ENCODE results near the gene PTPRB.

The PTPRB gene

GRCh38 chr12:70641691-70642090 lies 4.5 kb upstream of the PTPRB start:
- DNase-seq: no peak

- DNase-seq: no peak
Observed at GRCh38 chr12:70640901-70641300, 3.7 kb upstream of the PTPRB start.

- DNase-seq: no peak
Observed at GRCh38 chr12:70639535-70639934, 2.3 kb upstream of the PTPRB start.

- no peak for DNase-seq
Observed at GRCh38 chr12:70638639-70639360, 1.6 kb upstream of the PTPRB start.

- no peak for DNase-seq
Observed at GRCh38 chr12:70635755-70636154, 1.5 kb downstream of the PTPRB start.

GRCh38 chr12:70628701-70629480 lies 8.3 kb downstream of the PTPRB start:
- DNase-seq: no peak

DNA sequence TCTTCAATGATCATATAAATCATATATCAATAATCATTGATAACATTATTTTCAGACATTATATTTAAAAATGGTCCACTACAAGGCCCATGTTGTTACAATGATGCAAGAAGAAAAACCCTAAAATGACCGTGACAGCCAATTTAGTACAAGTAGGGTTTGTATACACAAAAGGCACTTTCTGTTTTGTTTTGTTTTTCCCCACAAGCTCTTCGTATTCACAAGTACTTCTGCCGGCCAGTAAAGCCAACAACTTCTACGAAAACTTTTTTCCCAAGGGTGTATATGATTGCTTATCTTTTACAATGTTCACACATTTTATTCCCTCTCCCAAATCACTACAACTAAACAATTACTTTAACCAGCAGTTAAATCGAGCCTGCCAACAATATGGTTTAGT lies 9.6 kb downstream of the PTPRB start:
- no peak for DNase-seq

DNA sequence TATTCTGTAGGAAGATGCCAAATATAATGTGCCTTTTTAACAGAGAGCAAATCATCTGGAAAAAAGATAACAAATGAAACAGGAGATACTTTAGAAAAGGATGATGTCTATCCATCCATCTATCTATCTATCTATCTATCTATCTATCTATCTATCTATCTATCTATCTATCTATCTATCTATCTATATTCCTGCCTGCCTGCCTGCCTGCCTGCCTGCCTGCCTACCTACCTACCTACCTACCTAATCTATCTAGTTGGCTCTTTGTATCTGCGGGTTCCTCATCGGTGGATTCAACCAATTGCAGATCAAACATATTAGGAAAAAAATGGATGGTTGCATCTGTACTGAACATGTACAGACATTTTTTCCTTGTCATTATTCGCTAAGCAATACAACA lies 11.0 kb downstream of the PTPRB start:
- DNase-seq: no peak

DNA sequence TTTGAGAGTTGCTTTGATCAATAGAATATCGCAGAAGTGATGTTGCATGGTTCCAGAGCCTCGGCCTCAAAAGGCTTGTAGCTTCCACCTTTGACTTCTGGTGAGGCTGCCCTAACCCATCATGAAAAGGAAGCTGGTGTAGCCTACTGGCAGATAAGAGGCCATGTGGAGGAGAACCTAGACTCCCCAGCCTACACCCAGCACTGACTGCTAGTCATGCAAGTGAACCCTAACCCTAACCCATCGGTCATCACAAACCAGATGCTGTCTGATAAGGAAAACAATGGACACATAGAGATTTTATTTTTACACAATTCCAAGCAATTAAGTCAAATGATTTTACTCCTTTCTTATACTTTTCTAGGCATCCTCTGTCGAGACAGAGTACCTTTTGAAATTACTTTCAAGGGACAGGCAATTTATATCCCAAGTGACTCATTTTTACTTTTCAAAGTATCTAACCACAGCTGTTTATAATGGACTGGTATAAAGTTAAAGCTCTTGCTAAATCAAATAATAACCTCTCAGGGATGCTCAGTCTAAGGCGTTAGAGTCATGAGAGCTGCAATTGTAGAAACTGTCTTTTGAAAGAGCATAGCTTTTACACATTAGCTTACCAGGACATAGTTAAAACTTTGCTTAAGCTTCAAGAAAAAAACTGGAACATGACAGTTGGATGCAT lies 17.6 kb downstream of the PTPRB start:
- no peak for DNase-seq

GRCh38 chr12:70618371-70618770 lies 18.9 kb downstream of the PTPRB start:
- no peak for DNase-seq

- no peak for DNase-seq
Observed at GRCh38 chr12:70617450-70617849, 19.8 kb downstream of the PTPRB start.

DNA sequence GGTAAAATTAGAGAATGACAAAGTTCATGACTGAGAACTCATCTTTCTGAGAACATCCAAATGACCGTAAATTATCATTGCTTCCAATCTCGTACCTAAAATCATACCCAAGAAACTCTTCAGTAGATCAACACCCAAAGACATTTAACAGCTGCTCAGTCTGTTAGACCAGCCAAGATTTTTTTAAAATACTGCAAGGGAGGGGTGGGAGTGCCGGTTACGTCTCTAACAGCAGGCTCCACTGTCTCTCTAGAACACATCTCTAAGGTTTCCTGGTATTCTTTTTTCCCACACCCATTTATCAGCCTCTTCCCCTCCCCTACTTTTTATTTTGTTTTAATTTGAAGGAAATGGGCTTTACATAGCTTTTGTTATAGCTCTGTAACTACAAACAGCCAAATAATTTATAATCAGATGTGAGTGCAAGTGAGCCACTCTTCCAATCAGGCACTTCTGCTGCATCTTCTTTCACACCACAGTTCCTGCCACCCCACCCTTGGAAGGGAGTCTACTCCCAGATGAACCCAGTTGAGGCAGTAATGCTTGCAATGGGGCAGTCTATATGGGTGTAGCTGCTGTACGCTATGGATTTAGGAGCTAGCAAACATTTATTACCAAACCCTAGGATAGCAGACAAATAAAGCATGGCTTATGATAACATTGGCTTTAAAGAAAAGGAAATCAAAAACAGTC lies 21.9 kb downstream of the PTPRB start:
- no peak for DNase-seq

- DNase-seq: no peak
Observed at GRCh38 chr12:70609739-70610491, 27.3 kb downstream of the PTPRB start.

- no peak for DNase-seq
Observed at GRCh38 chr12:70609203-70609602, 28.0 kb downstream of the PTPRB start.

DNA sequence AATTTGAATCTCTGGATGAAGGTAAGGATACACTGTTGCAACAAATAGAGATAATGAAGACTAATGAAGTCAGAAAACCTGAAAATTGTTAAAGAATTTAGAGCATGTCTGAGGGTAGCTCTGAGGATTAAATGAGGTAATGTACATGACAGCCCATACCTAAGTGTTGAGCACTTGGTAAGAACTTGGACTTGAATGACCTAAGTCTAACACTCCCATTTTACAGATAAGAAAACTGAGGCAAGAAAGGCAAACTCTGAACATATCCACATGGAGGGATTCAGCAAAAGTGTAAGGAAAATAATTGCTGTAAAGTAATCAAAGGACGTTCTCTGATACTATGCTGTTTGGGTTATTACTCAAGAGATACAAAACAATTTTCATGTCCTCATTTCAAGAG lies 29.0 kb downstream of the PTPRB start:
- DNase-seq: no peak

- DNase-seq: no peak
Observed at GRCh38 chr12:70607107-70607506, 30.1 kb downstream of the PTPRB start.

- no peak for DNase-seq
Observed at GRCh38 chr12:70605976-70606375, 31.3 kb downstream of the PTPRB start.

- DNase-seq: no peak
Observed at GRCh38 chr12:70604662-70605061, 32.6 kb downstream of the PTPRB start.

DNA sequence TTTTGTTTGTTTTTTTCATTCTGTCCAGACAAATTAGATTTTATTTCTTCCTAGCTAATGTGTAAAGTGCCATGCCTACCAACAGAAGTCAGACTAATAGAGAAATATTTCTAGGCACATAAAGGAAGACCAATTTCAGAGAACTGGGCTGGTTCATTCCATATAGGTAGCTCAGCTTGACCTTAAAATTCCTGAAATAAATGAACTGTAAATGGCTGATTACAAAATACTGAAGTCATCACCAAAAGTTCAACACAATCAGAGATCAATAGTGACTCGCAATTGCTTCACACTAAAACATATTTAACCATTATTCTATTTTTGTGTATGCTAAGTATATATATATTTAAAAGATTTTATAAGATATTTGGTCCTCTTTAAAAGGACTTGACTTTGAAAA lies 34.2 kb downstream of the PTPRB start:
- DNase-seq: no peak

DNA sequence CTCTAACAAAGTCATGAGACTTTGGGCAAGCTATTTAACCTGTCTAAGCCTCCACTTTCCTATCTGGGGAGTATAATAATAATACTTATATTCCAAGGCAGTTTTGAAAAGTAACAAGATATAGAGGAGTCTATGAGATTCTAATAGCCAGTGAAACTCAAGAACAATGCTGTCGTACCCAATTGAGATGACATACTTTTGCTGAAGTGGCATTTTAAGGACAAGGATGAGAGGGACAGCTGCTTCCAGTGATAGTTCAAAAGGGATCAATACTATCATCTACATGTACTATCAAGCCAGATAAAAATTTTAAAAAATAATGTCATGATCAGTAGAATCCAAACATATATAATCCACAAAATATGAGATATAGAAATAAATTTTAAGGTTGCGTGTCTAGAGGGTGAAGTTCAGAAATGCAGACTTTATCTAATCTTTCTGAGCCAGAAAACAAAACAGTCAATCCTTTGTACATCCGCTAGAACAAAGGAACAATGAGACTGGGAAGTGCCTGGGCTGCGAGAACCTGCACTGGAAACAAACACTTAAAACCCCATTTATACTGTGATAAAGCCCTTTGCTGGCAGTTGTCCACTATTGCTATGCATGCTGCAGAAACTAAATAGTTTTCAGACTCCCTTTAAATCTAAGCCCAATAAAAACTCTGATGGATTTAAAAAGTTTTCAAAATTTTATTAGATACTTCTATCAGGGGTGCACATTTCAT lies 38.6 kb downstream of the PTPRB start:
- peak; percentile 2 to 23 for DNase-seq

DNA sequence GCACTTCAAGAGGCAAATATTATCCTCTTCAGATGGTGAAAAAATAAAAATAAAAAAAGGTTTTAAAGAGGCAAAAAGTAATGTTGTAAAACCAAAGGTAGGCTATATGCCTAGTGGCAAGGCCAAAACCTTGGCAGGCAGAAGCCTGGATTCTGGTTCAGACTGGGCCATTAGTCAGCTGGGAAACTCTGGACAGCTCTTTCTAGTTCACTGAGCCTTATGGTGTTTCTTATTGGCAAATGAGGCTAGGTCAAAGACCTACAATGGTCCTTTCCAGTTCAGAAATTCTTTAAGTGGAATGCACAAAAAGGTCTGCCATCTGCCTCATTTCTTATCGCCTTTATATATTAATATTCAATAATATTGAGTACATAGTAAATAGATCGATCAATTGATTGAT lies 44.6 kb downstream of the PTPRB start:
- DNase-seq: no peak

Data from SHP77 (cell line).